ENCODE data around the gene CGRRF1. TPM values are rescaled to one million over a fixed set of nuclear protein-coding genes. Genes with fewer than 3 reads are reported as not detected.
A peak's percentile ranks its signal among the peaks of the same experiment; 100 is the strongest.

CGRRF1 gene
- total and polyA plus RNA-seq, 2 donors, result 7.6 to 33.1 TPM

DNA sequence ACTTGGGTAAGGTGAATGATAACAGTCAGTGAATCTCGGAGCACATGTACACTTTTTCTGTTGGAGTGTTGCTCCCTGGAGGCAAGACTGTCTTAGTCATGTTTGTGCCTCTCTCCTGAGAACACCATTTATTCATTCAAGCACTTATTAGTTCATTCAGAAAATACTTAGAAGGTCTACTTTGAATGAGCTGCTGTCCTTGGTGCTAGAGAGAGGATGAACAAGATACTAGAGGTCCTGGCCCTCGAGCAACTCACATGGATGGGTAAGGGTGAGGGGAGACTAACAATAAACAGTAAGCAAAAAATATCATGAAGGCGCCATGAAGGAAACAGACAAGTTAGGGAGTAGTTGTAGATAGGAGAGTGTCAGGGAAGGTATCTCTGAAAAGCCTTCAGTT is 40.2 kb downstream of the CGRRF1 start:
- Histone ChIP-seq H3K4me1 (ENCODE audit: control insufficient read depth in 2 of 2, insufficient read depth in 2 of 2, low read length in 2 of 2) (no peaks in the 10 kb centered on the region), H3K27me3 (ENCODE audit: control insufficient read depth in 2 of 2, insufficient read depth in 1 of 2, low read length in 1 of 2) (no peaks in the 10 kb centered on the region), H3K27ac (ENCODE audit: low read depth in 1 of 2, low read length in 1 of 2) (no peak overlapping the region), H3K9me3 (ENCODE audit: control insufficient read depth in 2 of 2, insufficient read depth in 1 of 2, low read length in 1 of 2) (no peaks in the 10 kb centered on the region), H3K36me3 (ENCODE audit: control insufficient read depth in 2 of 2, insufficient read depth in 2 of 2, low read length in 1 of 2) (no peaks in the 10 kb centered on the region), H3K4me3 (ENCODE audit: low read length in 2 of 2) (no peak overlapping the region)
- DNase-seq (ENCODE audit: low read depth in 6 of 9, low spot score in 9 of 9), result peak in 1 of 9 donors; percentile 12
- WGBS, result 91% methylated on average over 3 of the region's 3 CpGs

- 93% methylated on average over 1 of the region's 1 CpG for WGBS
- Histone ChIP-seq H3K27me3 (ENCODE audit: control insufficient read depth in 2 of 2, insufficient read depth in 1 of 2, low read length in 1 of 2) (no peaks in the 10 kb centered on the region), H3K27ac (ENCODE audit: low read depth in 1 of 2, low read length in 1 of 2) (no peak overlapping the region), H3K4me1 (ENCODE audit: control insufficient read depth in 2 of 2, insufficient read depth in 2 of 2, low read length in 2 of 2) (no peaks in the 10 kb centered on the region), H3K36me3 (ENCODE audit: control insufficient read depth in 2 of 2, insufficient read depth in 2 of 2, low read length in 1 of 2) (no peaks in the 10 kb centered on the region), H3K4me3 (ENCODE audit: low read length in 2 of 2) (no peak overlapping the region), H3K9me3 (ENCODE audit: control insufficient read depth in 2 of 2, insufficient read depth in 1 of 2, low read length in 1 of 2) (no peaks in the 10 kb centered on the region)
- no peak for DNase-seq (ENCODE audit: low read depth in 6 of 9, low spot score in 9 of 9)
Observed at GRCh38 chr14:54550514-54550913, 40.8 kb downstream of the CGRRF1 start.

GRCh38 chr14:54554401-54554800 is 44.7 kb downstream of the CGRRF1 start:
- 98% methylated on average over 2 of the region's 2 CpGs for WGBS
- no peak overlapping the region for H3K27ac ChIP-seq (ENCODE audit: low read depth in 1 of 2, low read length in 1 of 2)
- peaks cover 2% of the 10 kb centered on the region in 2 donors for H3K27me3 ChIP-seq (ENCODE audit: control insufficient read depth in 2 of 2, insufficient read depth in 1 of 2, low read length in 1 of 2)
- DNase-seq (ENCODE audit: low read depth in 6 of 9, low spot score in 9 of 9), result no peak
- no peaks in the 10 kb centered on the region for H3K36me3 ChIP-seq (ENCODE audit: control insufficient read depth in 2 of 2, insufficient read depth in 2 of 2, low read length in 1 of 2)
- no peak overlapping the region for H3K4me3 ChIP-seq (ENCODE audit: low read length in 2 of 2)
- H3K4me1 ChIP-seq (ENCODE audit: control insufficient read depth in 2 of 2, insufficient read depth in 2 of 2, low read length in 2 of 2), result no peaks in the 10 kb centered on the region
- no peaks in the 10 kb centered on the region for H3K9me3 ChIP-seq (ENCODE audit: control insufficient read depth in 2 of 2, insufficient read depth in 1 of 2, low read length in 1 of 2)

GRCh38 chr14:54555651-54556050 is 45.9 kb downstream of the CGRRF1 start:
- Histone ChIP-seq H3K9me3 (ENCODE audit: control insufficient read depth in 2 of 2, insufficient read depth in 1 of 2, low read length in 1 of 2) (no peaks in the 10 kb centered on the region), H3K27ac (ENCODE audit: low read depth in 1 of 2, low read length in 1 of 2) (no peak overlapping the region)

DNA sequence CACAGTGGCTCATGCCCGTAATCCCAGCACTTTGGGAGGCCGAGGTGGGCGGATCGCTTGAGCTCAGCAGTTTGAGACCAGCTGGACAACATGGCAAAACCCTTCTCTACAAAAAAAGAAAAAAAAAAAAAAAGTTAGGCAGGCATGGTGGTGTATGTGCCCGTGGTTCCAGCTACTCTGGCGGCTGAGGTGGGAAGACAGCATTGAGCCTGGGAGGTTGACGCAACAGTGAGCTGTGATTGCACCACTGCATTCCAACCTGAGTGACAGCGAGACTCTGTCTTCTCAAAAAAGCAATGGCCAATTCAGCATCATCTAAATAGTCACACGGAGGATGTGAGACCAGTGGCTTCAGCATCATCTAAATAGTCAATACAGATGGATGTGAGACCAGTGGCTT is 46.8 kb downstream of the CGRRF1 start:
- 95% methylated on average over 9 of the region's 9 CpGs for WGBS
- Histone ChIP-seq H3K9me3 (ENCODE audit: control insufficient read depth in 2 of 2, insufficient read depth in 1 of 2, low read length in 1 of 2) (no peaks in the 10 kb centered on the region), H3K36me3 (ENCODE audit: control insufficient read depth in 2 of 2, insufficient read depth in 2 of 2, low read length in 1 of 2) (no peaks in the 10 kb centered on the region), H3K4me3 (ENCODE audit: low read length in 2 of 2) (no peak overlapping the region), H3K27ac (ENCODE audit: low read depth in 1 of 2, low read length in 1 of 2) (no peak overlapping the region), H3K4me1 (ENCODE audit: control insufficient read depth in 2 of 2, insufficient read depth in 2 of 2, low read length in 2 of 2) (no peaks in the 10 kb centered on the region), H3K27me3 (ENCODE audit: control insufficient read depth in 2 of 2, insufficient read depth in 1 of 2, low read length in 1 of 2) (peaks cover 2% of the 10 kb centered on the region in 2 donors)
- no peak for DNase-seq (ENCODE audit: low read depth in 6 of 9, low spot score in 9 of 9)

More at GRCh38 chr14:54555651-54556050, 45.9 kb downstream of the CGRRF1 start:
- over 99% methylated on average over 2 of the region's 2 CpGs for WGBS
- H3K4me3 ChIP-seq (ENCODE audit: low read length in 2 of 2), result no peak overlapping the region
- H3K27me3 ChIP-seq (ENCODE audit: control insufficient read depth in 2 of 2, insufficient read depth in 1 of 2, low read length in 1 of 2), result peaks cover 2% of the 10 kb centered on the region in 2 donors
- no peaks in the 10 kb centered on the region for H3K4me1 ChIP-seq (ENCODE audit: control insufficient read depth in 2 of 2, insufficient read depth in 2 of 2, low read length in 2 of 2)
- H3K36me3 ChIP-seq (ENCODE audit: control insufficient read depth in 2 of 2, insufficient read depth in 2 of 2, low read length in 1 of 2), result no peaks in the 10 kb centered on the region
- no peak for DNase-seq (ENCODE audit: low read depth in 6 of 9, low spot score in 9 of 9)

GRCh38 chr14:54562334-54562733 is 52.6 kb downstream of the CGRRF1 start:
- 85% methylated on average over 5 of the region's 5 CpGs for WGBS
- peaks cover 12 to 13% of the 10 kb centered on the region in 2 donors for H3K4me1 ChIP-seq (ENCODE audit: control insufficient read depth in 2 of 2, insufficient read depth in 2 of 2, low read length in 2 of 2)
- H3K4me3 ChIP-seq (ENCODE audit: low read length in 2 of 2), result no peak overlapping the region
- H3K36me3 ChIP-seq (ENCODE audit: control insufficient read depth in 2 of 2, insufficient read depth in 2 of 2, low read length in 1 of 2), result no peaks in the 10 kb centered on the region
- no peaks in the 10 kb centered on the region for H3K9me3 ChIP-seq (ENCODE audit: control insufficient read depth in 2 of 2, insufficient read depth in 1 of 2, low read length in 1 of 2)
- H3K27me3 ChIP-seq (ENCODE audit: control insufficient read depth in 2 of 2, insufficient read depth in 1 of 2, low read length in 1 of 2), result peaks cover 33 to 36% of the 10 kb centered on the region in 2 donors
- H3K27ac ChIP-seq (ENCODE audit: low read depth in 1 of 2, low read length in 1 of 2), result no peak overlapping the region
- no peak for DNase-seq (ENCODE audit: low read depth in 6 of 9, low spot score in 9 of 9)

- H3K27ac ChIP-seq (ENCODE audit: low read depth in 1 of 2, low read length in 1 of 2), result peak overlapping the region in 1 of 2 donors; percentile 42
- H3K27me3 ChIP-seq (ENCODE audit: control insufficient read depth in 2 of 2, insufficient read depth in 1 of 2, low read length in 1 of 2), result peaks cover 40 to 53% of the 10 kb centered on the region in 2 donors
- no peaks in the 10 kb centered on the region for H3K36me3 ChIP-seq (ENCODE audit: control insufficient read depth in 2 of 2, insufficient read depth in 2 of 2, low read length in 1 of 2)
- no peaks in the 10 kb centered on the region for H3K9me3 ChIP-seq (ENCODE audit: control insufficient read depth in 2 of 2, insufficient read depth in 1 of 2, low read length in 1 of 2)
- H3K4me3 ChIP-seq (ENCODE audit: low read length in 2 of 2), result no peak overlapping the region
- DNase-seq (ENCODE audit: low read depth in 6 of 9, low spot score in 9 of 9), result peak in 5 of 9 donors; percentile 4 to 70 (median 26)
- H3K4me1 ChIP-seq (ENCODE audit: control insufficient read depth in 2 of 2, insufficient read depth in 2 of 2, low read length in 2 of 2), result peaks cover 20% of the 10 kb centered on the region in 2 donors
- WGBS, result 14% methylated on average over 9 of the region's 9 CpGs
Observed at GRCh38 chr14:54564071-54564867, 54.6 kb downstream of the CGRRF1 start.

DNA sequence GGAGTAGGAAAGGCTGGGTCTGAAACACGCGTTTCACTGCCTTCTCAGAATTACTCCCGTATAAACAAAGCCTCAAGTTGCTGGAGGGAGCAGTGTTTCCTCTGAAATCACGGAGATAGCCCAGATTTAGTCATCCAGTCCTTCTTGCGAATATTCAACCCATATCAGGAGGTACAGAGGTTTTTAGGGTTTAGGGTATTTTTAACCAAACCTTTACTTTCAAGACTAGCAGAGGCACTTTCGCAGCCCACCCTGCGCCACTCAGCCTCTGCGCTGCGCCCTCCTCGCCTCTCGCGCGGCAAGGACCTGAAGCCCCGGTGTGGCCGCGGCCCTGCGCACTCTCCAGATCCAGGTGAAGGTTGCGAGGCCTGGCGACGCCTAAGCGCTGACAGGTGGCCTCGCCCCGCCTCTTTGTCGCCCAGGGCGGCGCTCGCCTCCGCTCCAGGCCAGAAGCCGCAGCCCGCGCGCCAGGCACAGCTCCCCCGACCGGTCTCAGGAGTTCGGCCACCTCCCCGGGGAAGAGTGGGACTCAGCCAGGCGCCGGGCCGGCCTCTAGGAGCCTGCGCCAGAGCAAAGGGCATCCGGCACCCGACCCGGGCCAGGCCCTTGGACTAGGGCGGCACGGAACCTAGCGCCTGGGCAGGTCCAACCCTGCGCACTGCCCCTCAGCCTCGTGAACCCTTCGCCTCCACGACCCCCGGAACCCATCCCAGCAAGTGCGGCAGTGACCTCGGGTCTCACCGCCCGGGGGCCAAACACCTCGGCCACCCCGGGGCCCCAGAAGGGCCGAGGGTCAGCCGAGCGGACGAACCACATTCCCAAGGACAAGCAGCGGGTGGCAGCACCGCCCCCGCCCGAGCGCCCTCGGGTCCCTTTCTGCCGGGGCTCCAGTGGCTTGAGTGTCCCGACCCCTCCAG is 55.4 kb downstream of the CGRRF1 start:
- Histone ChIP-seq H3K36me3 (ENCODE audit: control insufficient read depth in 2 of 2, insufficient read depth in 2 of 2, low read length in 1 of 2) (no peaks in the 10 kb centered on the region), H3K4me3 (ENCODE audit: low read length in 2 of 2) (peak overlapping the region; percentile 33 to 52), H3K9me3 (ENCODE audit: control insufficient read depth in 2 of 2, insufficient read depth in 1 of 2, low read length in 1 of 2) (no peaks in the 10 kb centered on the region), H3K27ac (ENCODE audit: low read depth in 1 of 2, low read length in 1 of 2) (peak overlapping the region; percentile 76 to 91), H3K27me3 (ENCODE audit: control insufficient read depth in 2 of 2, insufficient read depth in 1 of 2, low read length in 1 of 2) (peaks cover 46 to 60% of the 10 kb centered on the region in 2 donors), H3K4me1 (ENCODE audit: control insufficient read depth in 2 of 2, insufficient read depth in 2 of 2, low read length in 2 of 2) (peaks cover 20% of the 10 kb centered on the region in 2 donors)
- peak in 4 of 9 donors; percentile 2 to 40 (median 10) for DNase-seq (ENCODE audit: low read depth in 6 of 9, low spot score in 9 of 9)
- under 1% methylated on average over 69 of the region's 69 CpGs for WGBS
